Measurements from ENCODE around the gene ZNF333.

Gene ZNF333

GRCh38 chr19:14661372-14661924 is 28.4 kb upstream of the ZNF333 start:
- TF ChIP-seq CTCF (IDR thresholded peaks at IDR 0.05) = no peak

DNA sequence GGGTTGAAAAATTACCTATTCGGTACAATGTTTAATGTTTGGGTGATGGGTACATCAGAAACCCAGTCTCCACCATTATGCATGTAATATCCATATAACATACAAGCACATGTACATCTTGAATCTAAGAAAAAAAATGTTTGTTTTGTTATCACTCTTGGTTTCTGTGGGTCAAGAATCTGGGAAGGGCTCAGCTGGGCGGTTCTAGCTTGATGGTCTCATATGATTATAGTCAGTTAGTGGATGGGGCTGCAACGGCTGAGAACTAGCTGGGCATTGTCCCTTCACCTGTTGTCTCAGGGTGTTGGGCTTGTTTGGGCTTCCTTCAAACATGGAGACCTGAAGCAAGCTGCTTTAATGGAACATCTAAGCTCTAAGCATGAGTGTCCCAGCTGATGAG is 19.9 kb upstream of the ZNF333 start:
- TF ChIP-seq CTCF (IDR thresholded peaks at IDR 0.05) = no peak

DNA sequence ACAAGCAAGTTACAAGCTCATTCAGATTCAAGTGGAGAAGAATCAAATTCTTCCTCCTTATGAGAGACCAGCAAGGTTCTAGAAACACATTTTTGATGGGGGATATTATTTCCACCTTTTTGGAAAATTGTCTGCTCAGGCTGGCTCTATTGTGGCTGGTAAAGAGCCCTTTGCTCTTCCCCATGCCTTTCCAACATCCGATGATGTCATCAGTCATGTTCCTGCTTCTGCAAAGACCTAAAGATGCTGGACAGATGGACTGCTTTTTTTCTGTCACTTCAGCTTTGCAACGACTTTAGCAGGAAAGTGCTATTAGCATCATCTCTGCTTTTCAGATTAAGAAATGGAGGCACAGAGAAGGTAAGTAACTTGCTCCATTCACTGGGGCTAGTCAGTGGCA is 19.4 kb upstream of the ZNF333 start:
- no peak for TF ChIP-seq CTCF (IDR thresholded peaks at IDR 0.05)

DNA sequence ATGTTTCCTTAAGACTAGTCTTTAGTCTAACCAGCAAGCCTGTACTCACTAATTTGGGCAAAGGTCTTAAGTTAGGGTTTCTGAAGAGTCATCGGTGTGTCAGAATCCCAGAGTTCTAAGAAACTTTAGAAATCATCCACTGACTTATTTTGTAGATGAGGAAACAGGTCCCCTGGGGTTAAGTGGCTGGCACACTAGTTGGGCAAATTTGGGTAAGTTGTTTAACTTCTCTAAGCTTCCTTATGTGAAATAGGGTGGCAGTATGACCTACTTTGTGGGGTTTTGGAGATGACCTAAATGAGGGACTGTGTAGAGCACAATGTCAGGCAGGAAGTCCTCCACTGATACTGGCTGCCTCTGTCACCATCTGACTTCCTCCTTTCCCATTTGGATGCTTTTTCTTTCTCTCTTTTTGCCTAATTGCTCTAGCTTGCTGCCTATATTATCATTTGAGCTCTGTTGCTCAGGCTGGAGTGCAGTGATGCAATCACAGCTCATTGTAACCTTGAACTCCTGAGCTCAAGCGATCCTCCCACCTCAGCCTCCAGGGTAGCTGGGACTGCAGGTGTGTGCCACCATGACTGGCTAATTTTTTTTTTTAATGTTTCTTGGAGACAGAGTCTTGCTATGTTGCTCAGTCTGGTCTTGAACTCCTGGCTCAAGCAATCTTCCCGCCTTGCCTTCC is 17.5 kb upstream of the ZNF333 start:
- no peak for TF ChIP-seq CTCF (IDR thresholded peaks at IDR 0.05)

DNA sequence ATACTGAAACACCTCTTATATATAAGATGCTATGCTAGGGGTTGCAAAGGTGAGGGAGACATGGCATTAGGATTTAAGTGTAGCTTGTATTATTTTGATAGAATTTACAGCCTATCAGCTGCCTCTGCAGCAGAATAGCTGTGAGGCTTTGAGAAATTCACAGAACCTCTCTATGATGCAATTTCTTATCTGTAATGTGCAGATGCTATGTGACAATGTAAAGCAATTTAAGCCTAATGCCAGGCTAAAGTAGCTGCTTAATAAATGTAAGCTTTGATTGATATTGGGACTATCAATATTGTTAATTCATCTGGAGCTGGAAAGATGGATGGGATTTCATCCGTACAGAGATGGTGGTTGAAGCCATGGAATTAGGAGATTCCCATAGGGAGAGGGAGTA is 16.8 kb upstream of the ZNF333 start:
- TF ChIP-seq CTCF (IDR thresholded peaks at IDR 0.05) = no peak

GRCh38 chr19:14674764-14675163 is 15.1 kb upstream of the ZNF333 start, which contains the start of gene ADGRE3:
TSS of gene ADGRE3 (minus strand) at chr19:14674844. CDS start at chr19:14674770, 74 bp downstream.
- TF ChIP-seq CTCF (IDR thresholded peaks at IDR 0.05) = no peak

DNA sequence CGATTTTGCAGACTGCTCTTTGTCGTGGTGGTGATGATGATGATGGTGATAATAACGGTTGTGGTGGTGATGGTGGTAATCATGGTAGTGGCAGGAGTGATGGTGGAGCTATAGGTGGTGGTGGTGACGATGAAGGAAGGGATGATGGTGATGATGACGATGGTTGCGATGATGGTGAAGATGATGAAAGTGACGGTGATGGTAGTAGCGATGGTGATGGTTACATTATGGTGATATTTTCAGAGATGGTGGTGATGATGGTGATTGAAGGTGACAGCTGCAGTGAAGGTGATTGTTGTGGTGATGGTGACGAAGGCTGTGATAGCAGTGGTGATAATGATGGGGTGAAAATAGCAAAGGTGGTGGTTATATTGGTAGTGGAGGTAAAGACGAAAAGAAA is 13.1 kb upstream of the ZNF333 start:
- TF ChIP-seq CTCF (IDR thresholded peaks at IDR 0.05) = no peak
